H9 (cell line): ENCODE data around the gene CCDC192. TPM values are rescaled to one million over a fixed set of nuclear protein-coding genes. Genes with fewer than 3 reads are reported as not detected.

Experiments used
- DNase-seq: peaks from one replicate; pipeline ENCODE4 v3.0.0-alpha.2; 2017
- H2AFZ ChIP-seq: one replicate; pipeline ENCODE4 v1.6.1; 2013; ENCODE audit warnings: mild to moderate bottlenecking, low read length, control low read depth, moderate library complexity
- H2AK5ac ChIP-seq: 2 replicates; pipeline ENCODE4 v1.6.1; 2013; ENCODE audit warnings: low read length, control low read depth, mixed read lengths; ENCODE audit not compliant: insufficient read length
- H2BK120ac ChIP-seq: one replicate; pipeline ENCODE4 v1.6.1; 2013; ENCODE audit warnings: low read depth, mild to moderate bottlenecking, low read length, control low read depth, inconsistent platforms; ENCODE audit not compliant: poor library complexity, severe bottlenecking
- H2BK12ac ChIP-seq: 2 replicates; pipeline ENCODE4 v1.6.1; 2013; ENCODE audit warnings: low read length, control low read depth, mixed read lengths, low read depth; ENCODE audit not compliant: insufficient read length
- H2BK15ac ChIP-seq: 2 replicates; pipeline ENCODE4 v1.6.1; 2013; ENCODE audit warnings: low read depth, low read length, control low read depth
- H2BK20ac ChIP-seq: one replicate; pipeline ENCODE4 v1.6.1; 2013; ENCODE audit warnings: low read depth, mild to moderate bottlenecking, low read length, control low read depth, inconsistent platforms; ENCODE audit not compliant: poor library complexity, severe bottlenecking
- H2BK5ac ChIP-seq: 2 replicates; pipeline ENCODE4 v1.6.1; 2013; ENCODE audit warnings: low read length, control low read depth, mixed read lengths; ENCODE audit not compliant: insufficient read length
- H3K14ac ChIP-seq: 2 replicates; pipeline ENCODE4 v1.6.1; 2013; ENCODE audit warnings: low read length, control low read depth; ENCODE audit not compliant: insufficient read depth
- H3K18ac ChIP-seq: 2 replicates; pipeline ENCODE4 v1.6.1; 2013; ENCODE audit warnings: low read depth, mild to moderate bottlenecking, mixed read lengths, low read length, control low read depth; ENCODE audit not compliant: insufficient read length
- H3K23ac ChIP-seq: 2 replicates; pipeline ENCODE4 v1.6.1; 2013; ENCODE audit warnings: low read length, control low read depth, mixed read lengths, low read depth; ENCODE audit not compliant: insufficient read length
- H3K23me2 ChIP-seq: 2 replicates; pipeline ENCODE4 v1.6.1; 2013; ENCODE audit warnings: low read depth, mild to moderate bottlenecking, mixed read lengths, low read length, control low read depth; ENCODE audit not compliant: insufficient read length, poor library complexity, severe bottlenecking
- H3K27ac ChIP-seq: 2 replicates; pipeline ENCODE4 v1.5.1; 2013; ENCODE audit warnings: low read length, control low read depth, mixed read lengths, low read depth; ENCODE audit not compliant: insufficient read length
- H3K27me3 ChIP-seq: 2 replicates; pipeline ENCODE4 v1.6.1; 2013; ENCODE audit warnings: low read length, control low read depth, inconsistent platforms; ENCODE audit not compliant: insufficient read depth
- H3K4ac ChIP-seq: 2 replicates; pipeline ENCODE4 v1.6.1; 2013; ENCODE audit warnings: low read depth, mild to moderate bottlenecking, control low read depth, inconsistent platforms, low read length, moderate library complexity
- H3K4me1 ChIP-seq: 2 replicates; pipeline ENCODE4 v1.6.1; 2013; ENCODE audit warnings: low read length, control low read depth, inconsistent platforms; ENCODE audit not compliant: insufficient read depth
- H3K4me2 ChIP-seq: 2 replicates; pipeline ENCODE4 v1.6.1; 2013; ENCODE audit warnings: low read length, control low read depth, mixed read lengths; ENCODE audit not compliant: insufficient read length, insufficient read depth
- H3K56ac ChIP-seq: 2 replicates; pipeline ENCODE4 v1.6.1; 2013; ENCODE audit warnings: low read depth, mild to moderate bottlenecking, mixed read lengths, low read length, control low read depth; ENCODE audit not compliant: insufficient read length
- H3K79me1 ChIP-seq: 2 replicates; pipeline ENCODE4 v1.6.1; 2013; ENCODE audit warnings: low read depth, mild to moderate bottlenecking, moderate library complexity, low read length, control low read depth, inconsistent platforms; ENCODE audit not compliant: insufficient read depth, poor library complexity, severe bottlenecking
- H3K79me2 ChIP-seq: 2 replicates; pipeline ENCODE4 v1.6.1; 2013; ENCODE audit warnings: low read length, control low read depth, inconsistent platforms; ENCODE audit not compliant: insufficient read depth
- H3K9ac ChIP-seq: 2 replicates; pipeline ENCODE4 v1.6.1; 2013; ENCODE audit warnings: low read length, control low read depth, mixed read lengths; ENCODE audit not compliant: insufficient read length; ENCODE audit errors: extremely low read depth
- H3K9me3 ChIP-seq: one replicate; pipeline ENCODE4 v1.6.1; 2013; ENCODE audit warnings: low read depth, low read length, inconsistent platforms; ENCODE audit not compliant: control insufficient read depth
- H3T11ph ChIP-seq: one replicate; pipeline ENCODE4 v1.6.1; 2013; ENCODE audit warnings: mild to moderate bottlenecking, low read length, control low read depth, inconsistent platforms
- H4K20me1 ChIP-seq: one replicate; pipeline ENCODE4 v1.6.1; 2013; ENCODE audit not compliant: control insufficient read depth, insufficient read length, insufficient read depth
- H4K5ac ChIP-seq: 2 replicates; pipeline ENCODE4 v1.6.1; 2013; ENCODE audit warnings: low read depth, mild to moderate bottlenecking, mixed read lengths, low read length, control low read depth; ENCODE audit not compliant: insufficient read length
- H4K8ac ChIP-seq: replicated peaks from 2 replicates; pipeline ENCODE4 v1.6.1; 2013; ENCODE audit warnings: low read length, control low read depth, mixed read lengths, low read depth; ENCODE audit not compliant: insufficient read length
- H4K91ac ChIP-seq: 2 replicates; pipeline ENCODE4 v1.6.1; 2013; ENCODE audit warnings: low read depth, mild to moderate bottlenecking, moderate library complexity, mixed read lengths, low read length, control low read depth; ENCODE audit not compliant: insufficient read length
- H3K27ac Mint-ChIP-seq, 3 experiments: 2 replicates in 2 of 3; 3 replicates in 1 of 3; pipeline ENCODE4 v1.8.0; 2020 to 2021; ENCODE audit warnings: mixed read lengths in 3 of 3, mild to moderate bottlenecking in 1 of 3, moderate library complexity in 1 of 3
- H3K27me3 Mint-ChIP-seq: 2 replicates; pipeline ENCODE4 v1.8.0; 2021; ENCODE audit warnings: low read depth, mild to moderate bottlenecking, moderate library complexity, mixed read lengths
- H3K36me3 Mint-ChIP-seq, 3 experiments: 2 replicates in 2 of 3; 3 replicates in 1 of 3; pipeline ENCODE4 v1.8.0; 2020 to 2021; ENCODE audit warnings: low read depth in 3 of 3, mixed read lengths in 3 of 3; ENCODE audit not compliant: insufficient read depth in 1 of 3
- H3K4me1 Mint-ChIP-seq, 2 experiments: 2 replicates each; pipeline ENCODE4 v1.8.0; 2020; ENCODE audit warnings: mixed read lengths in 2 of 2
- H3K4me3 Mint-ChIP-seq, 2 experiments: 2 replicates in 1 of 2; 3 replicates in 1 of 2; pipeline ENCODE4 v1.8.0; 2020 to 2021; ENCODE audit warnings: mild to moderate bottlenecking in 2 of 2, mixed read lengths in 2 of 2, moderate library complexity in 1 of 2
- H3K9me3 Mint-ChIP-seq, 2 experiments: 2 replicates in 1 of 2; 3 replicates in 1 of 2; pipeline ENCODE4 v1.8.0; 2020; ENCODE audit warnings: mild to moderate bottlenecking in 2 of 2, mixed read lengths in 2 of 2, moderate library complexity in 1 of 2
- WGBS: extraction: QIAGEN DNeasy Blood & Tissue Kit; methylation state at CpG from one replicate; pipeline ENCODE4 v1.1.7; 2013; ENCODE audit warnings: missing lambda C conversion rate, low lambda C conversion rate, mixed read lengths; ENCODE audit not compliant: insufficient read length; ENCODE audit errors: extremely low coverage; 5-methylcytosine and 5-hydroxymethylcytosine counted together
- total RNA-seq: library from RNA; stranded (reverse); gene quantifications from 2 replicates; pipeline ENCODE4 v1.2.1, GENCODE V29; 2021
- TF ChIP-seq, protein P1 (sequence below): fragments of 200-600 bp; sonication (generic); conservative IDR thresholded peaks from 3 replicates; pipeline ENCODE4 v1.8.0; 2021; ENCODE audit warnings: antibody characterized with exemption, mild to moderate bottlenecking

CCDC192 gene
- total RNA-seq, 1 experiment from 2014 or later, result not detected

- H2BK5ac ChIP-seq, result no peak overlapping the region
- no peak overlapping the region for H4K8ac ChIP-seq
- no peak overlapping the region for H2BK12ac ChIP-seq
- H3K27ac ChIP-seq, result no peak overlapping the region
- no peak overlapping the region for H3T11ph ChIP-seq
- H3K79me2 ChIP-seq, result no peaks in the 10 kb centered on the region
- H3K4me3 Mint-ChIP-seq, result no peak overlapping the region
- H3K79me1 ChIP-seq, result no peaks in the 10 kb centered on the region
- peaks cover 22% of the 10 kb centered on the region for H3K27me3 Mint-ChIP-seq
- H3K56ac ChIP-seq, result no peak overlapping the region
- H3K9ac ChIP-seq, result no peak overlapping the region
- H3K36me3 Mint-ChIP-seq, result no peaks in the 10 kb centered on the region; a peak in 1 of 7 replicates
- peaks cover 12 to 17% of the 10 kb centered on the region in 2 experiments for H3K4me1 Mint-ChIP-seq
- no peak overlapping the region for H3K14ac ChIP-seq
- no peaks in the 10 kb centered on the region; the same call in 1 of the 2 replicates for H3K27me3 ChIP-seq
- H3K4ac ChIP-seq, result no peak overlapping the region
- H2AFZ ChIP-seq, result no peak overlapping the region
- no peak overlapping the region for H4K5ac ChIP-seq
- H3K23ac ChIP-seq, result no peak overlapping the region
- TF ChIP-seq, protein P1, sequence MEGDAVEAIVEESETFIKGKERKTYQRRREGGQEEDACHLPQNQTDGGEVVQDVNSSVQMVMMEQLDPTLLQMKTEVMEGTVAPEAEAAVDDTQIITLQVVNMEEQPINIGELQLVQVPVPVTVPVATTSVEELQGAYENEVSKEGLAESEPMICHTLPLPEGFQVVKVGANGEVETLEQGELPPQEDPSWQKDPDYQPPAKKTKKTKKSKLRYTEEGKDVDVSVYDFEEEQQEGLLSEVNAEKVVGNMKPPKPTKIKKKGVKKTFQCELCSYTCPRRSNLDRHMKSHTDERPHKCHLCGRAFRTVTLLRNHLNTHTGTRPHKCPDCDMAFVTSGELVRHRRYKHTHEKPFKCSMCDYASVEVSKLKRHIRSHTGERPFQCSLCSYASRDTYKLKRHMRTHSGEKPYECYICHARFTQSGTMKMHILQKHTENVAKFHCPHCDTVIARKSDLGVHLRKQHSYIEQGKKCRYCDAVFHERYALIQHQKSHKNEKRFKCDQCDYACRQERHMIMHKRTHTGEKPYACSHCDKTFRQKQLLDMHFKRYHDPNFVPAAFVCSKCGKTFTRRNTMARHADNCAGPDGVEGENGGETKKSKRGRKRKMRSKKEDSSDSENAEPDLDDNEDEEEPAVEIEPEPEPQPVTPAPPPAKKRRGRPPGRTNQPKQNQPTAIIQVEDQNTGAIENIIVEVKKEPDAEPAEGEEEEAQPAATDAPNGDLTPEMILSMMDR, result no peak
- no peak overlapping the region for H2BK120ac ChIP-seq
- no peak overlapping the region for H2BK15ac ChIP-seq
- H3K9me3 ChIP-seq, result no peaks in the 10 kb centered on the region
- no CpG with 5 or more reads among the region's 4 CpGs for WGBS
- no peaks in the 10 kb centered on the region for H3K9me3 Mint-ChIP-seq
- no peak for DNase-seq
- H4K91ac ChIP-seq, result no peak overlapping the region
- no peak overlapping the region for H2AK5ac ChIP-seq
- peaks cover 2% of the 10 kb centered on the region; the same call in 1 of the 2 replicates for H3K4me1 ChIP-seq
- H3K18ac ChIP-seq, result no peak overlapping the region
- no peaks in the 10 kb centered on the region for H4K20me1 ChIP-seq
- 0 out of 7 replicates have a peak overlapping the region, but pooled peaks of 1 of the 3 experiments have one; percentile 26 for H3K27ac Mint-ChIP-seq
- H3K23me2 ChIP-seq, result no peaks in the 10 kb centered on the region
- H2BK20ac ChIP-seq, result no peak overlapping the region
- no peak overlapping the region for H3K4me2 ChIP-seq
Observed at GRCh38 chr5:127943061-127943371, 239.8 kb downstream of the CCDC192 start.
